ENCODE measurements around the gene FAM174A.

DNA sequence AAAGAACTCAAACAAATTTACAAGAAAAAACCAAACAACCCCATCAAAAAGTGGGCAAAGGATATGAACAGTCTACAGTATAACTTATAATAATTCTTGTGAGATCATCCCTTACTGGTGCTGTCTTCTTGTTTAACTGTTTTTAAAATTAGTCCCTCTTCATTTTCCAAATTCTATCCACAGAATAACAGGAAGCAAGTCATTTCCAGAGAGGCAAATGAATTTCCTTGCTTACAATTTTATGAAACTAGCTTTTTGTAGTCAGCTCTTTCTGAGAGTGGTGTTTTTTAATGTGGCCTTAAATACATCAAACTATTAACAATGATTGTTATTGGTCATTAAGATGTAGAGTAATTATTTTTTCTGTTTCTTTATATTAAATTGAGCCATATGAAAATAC is 40.6 kb downstream of the FAM174A start:
- TF ChIP-seq, protein P1, sequence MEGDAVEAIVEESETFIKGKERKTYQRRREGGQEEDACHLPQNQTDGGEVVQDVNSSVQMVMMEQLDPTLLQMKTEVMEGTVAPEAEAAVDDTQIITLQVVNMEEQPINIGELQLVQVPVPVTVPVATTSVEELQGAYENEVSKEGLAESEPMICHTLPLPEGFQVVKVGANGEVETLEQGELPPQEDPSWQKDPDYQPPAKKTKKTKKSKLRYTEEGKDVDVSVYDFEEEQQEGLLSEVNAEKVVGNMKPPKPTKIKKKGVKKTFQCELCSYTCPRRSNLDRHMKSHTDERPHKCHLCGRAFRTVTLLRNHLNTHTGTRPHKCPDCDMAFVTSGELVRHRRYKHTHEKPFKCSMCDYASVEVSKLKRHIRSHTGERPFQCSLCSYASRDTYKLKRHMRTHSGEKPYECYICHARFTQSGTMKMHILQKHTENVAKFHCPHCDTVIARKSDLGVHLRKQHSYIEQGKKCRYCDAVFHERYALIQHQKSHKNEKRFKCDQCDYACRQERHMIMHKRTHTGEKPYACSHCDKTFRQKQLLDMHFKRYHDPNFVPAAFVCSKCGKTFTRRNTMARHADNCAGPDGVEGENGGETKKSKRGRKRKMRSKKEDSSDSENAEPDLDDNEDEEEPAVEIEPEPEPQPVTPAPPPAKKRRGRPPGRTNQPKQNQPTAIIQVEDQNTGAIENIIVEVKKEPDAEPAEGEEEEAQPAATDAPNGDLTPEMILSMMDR (IDR thresholded peaks at IDR 0.05), result no peak
- TF ChIP-seq YY1 (IDR thresholded peaks at IDR 0.05; ENCODE audit: low read depth) (no peak), EP300 (IDR thresholded peaks at IDR 0.05; ENCODE audit: borderline replicate concordance in 1 of 2, low read depth in 1 of 2, low read length in 1 of 2) (no peak), FOXJ3 (CRISPR knock-in tag; IDR thresholded peaks at IDR 0.05) (no peak), RAD21 (IDR thresholded peaks at IDR 0.05; ENCODE audit: low read length) (no peak)
- TF ChIP-seq, protein P2, sequence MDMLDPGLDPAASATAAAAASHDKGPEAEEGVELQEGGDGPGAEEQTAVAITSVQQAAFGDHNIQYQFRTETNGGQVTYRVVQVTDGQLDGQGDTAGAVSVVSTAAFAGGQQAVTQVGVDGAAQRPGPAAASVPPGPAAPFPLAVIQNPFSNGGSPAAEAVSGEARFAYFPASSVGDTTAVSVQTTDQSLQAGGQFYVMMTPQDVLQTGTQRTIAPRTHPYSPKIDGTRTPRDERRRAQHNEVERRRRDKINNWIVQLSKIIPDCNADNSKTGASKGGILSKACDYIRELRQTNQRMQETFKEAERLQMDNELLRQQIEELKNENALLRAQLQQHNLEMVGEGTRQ (IDR thresholded peaks at IDR 0.05; ENCODE audit: borderline replicate concordance, low read depth, low read length), result no peak

All from SK-N-SH (cell line).